NCI-H748 treated with DMSO at 0.1 percent for 48 hours (cell line): ENCODE measurements around the gene ITGB1.
"Not testable (repeated sequence)": the region's sequence is repeated elsewhere in the genome, so short reads cannot be mapped to it uniquely, and the experiment has no call there.

ENCODE experiments used
- DNase-seq: peaks from one replicate; lab custom pipeline; 2025; lab: John Stamatoyannopoulos, UW

ITGB1 gene

DNA sequence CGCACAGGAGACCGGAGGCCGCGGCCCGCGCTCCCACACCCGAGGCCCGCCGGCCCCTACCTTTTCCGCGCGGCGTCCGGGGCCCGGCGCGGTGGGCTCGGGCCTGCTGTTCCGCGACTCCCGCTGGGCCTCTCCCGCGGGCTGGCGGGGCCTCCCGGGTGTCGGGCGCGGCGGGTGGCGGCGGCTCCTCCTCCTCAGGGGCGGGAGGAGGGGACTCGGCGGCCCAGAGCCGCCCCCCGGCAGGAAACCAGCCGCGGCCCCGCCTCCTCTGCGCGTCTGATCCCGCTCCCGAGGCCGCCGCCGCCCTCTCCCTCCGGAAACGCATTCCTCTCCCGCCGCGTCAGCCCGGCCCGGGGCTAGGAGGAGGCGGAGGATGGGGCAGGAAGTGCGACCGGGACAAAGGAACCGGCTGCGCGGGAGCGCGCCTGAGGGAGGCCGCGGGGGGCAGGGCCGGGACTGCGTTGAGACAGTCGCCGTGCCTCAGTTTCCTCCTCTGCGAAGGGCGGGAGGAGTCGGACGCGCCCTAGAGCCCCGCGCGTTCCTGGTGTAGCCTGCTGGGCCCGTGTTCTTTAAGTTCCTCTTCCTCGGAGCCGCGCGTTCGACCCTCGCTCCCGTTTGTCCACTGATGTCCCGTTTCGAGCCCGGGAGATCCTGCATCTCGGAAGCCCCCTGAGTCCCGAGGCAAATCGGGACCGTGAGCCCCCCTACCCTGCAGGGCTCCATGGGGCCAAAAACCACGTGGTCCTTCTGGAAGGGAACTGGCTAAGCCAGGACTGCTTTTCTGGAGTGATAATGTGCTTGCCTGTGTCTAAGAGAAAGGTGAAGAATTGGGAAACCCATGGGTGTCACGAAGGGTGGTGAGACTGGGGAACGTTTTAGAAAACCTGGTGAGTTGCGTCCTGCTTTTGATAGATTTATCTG, at the start of gene ITGB1:
TSS of gene ITGB1 (minus strand) at position 146 of the 921 bp plus-strand sequence. CDS start 22,672 bp downstream, outside the sequence.
- peak; percentile 75 for DNase-seq

DNA sequence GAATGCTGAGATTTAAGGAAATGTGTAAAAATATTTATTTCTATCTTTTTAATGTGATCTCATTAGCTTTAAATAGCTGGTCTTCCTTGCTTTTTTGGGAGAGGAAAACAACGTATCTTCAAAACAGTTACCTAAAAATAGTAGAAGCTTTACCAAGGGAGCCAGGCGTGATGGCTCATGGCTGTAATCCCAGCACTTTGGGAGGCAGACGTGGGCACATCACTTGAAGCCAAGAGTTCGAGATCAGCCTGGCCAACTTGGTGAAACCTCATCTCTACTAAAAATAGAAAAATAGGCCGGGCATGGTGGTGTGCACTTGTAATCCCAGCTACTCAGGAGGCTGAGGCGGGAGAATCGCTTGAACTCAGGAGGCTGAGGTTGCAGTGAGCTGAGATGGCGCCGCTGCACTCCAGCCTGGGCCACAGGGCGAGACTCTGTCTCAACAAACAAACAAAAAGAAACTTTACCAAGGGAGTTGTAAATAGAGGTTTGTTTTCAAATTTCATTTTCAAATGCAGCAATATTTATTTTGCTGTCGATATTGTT, 48.4 kb upstream of the ITGB1 start:
- no peak for DNase-seq

DNA sequence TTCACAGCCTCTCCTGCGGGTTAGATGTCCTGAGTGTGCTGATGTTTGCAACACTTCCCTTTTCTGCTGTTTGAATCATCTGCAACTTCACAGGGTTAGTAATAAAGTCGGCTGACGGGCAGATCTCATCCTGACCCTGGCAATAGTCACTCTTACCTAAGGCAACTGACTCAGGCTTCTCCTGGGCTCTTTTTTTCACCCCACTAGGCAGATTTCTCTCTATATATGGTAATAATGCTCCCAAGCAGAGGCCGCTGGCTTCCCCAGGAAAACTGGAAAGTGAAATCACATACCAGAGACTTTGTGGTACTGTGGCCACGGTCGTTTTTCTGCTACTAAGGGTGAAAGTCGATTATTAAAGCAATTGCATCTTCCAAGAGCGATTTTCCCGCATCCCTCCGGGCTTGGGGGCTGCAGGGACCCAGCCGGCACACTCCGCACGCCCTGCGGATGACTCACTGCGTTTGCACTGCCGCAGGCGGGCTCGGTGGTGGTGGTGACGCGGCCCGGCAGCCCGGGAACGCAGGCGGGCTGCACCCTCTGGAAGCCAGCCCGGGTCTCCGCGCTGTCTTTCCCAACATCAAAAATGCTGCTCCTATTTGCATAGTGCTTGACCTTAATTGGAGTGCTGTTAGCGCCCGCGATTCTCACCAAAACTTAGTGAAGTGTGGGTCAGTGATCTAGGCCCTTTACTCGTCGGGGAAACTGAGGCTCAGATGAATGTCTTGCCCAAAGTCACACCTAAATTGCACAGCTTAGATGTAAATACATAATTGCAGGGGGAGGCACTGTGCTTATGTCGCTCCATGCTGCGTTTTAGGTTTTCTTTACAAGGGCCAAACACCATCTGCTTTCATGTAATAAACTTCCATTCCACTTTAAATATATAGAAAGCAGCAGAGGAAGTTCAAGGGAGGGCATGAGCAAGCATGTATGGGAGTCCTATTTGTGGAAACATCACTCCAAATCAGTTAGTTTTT, 47.6 kb upstream of the ITGB1 start:
- DNase-seq, result no peak

DNA sequence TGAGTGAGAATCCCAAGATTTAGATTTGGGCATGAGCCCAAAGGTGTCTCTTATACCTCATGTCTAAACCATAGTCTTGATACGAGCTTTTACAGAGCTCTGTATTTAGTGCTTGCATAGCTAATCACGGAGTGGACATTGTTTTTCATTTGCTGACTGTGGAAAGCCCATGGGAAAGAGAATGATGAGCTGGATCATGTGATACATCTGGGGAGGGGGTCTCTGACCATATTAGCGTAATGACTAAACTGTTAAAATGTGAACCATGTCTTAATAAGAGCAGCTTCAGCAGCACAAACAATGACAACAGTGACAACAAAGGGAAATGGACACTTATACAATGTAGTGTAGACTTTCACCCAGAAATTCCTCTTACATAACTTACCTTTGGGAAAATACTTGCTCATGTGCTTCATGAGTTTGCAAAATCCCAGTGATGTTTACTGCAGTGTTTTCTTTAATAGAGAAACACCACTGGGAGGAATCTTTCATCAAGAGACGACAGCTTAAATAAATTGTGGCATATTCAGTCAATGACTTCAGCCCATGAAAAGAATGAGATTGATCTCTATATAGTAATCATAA, 44.0 kb upstream of the ITGB1 start:
- no peak for DNase-seq

DNA sequence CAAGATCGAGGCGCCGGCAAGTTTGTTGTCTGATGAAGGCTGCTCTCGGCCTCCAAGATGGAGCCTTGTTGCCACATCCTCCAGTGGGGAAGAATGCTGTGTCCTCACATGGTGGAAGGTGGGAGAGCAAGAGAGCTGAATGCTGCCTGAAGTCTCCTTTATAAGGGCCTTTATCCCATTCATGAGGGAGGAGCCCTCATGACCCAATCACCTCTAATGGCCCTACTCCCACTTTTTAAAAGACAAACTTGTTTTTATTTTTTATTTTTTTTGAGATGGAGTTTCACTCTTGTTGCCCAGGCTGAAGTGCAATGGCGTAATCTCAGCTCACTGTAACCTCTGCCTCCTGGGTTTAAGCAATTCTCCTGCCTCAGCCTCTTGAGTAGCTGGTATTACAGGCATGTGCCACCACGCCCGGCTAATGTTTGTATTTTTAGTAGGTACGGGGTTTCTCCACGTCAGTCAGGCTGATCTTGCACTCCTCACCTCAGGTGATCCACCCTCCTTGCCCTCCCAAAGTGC, 40.1 kb upstream of the ITGB1 start:
- DNase-seq, result not testable (repeated sequence)

DNA sequence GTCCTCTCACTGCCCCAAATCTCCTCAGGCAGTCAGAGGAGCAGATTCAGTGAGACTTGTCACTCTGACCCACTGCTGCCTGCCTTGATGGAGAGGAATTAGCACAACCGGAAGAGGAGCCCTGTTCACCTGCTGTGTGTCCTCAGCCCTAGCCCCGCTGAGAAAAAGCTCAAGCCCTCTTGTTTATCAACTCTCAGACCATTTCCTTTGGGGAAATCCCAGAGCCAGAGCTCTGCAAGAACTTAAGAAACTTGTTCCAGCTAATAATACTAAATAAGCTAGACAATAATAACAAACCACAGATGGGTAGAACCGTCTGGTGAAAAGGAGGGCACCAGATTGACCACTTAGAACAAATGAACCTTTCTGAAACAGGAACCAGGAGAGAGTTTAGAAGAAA, 37.7 kb upstream of the ITGB1 start:
- no peak for DNase-seq

DNA sequence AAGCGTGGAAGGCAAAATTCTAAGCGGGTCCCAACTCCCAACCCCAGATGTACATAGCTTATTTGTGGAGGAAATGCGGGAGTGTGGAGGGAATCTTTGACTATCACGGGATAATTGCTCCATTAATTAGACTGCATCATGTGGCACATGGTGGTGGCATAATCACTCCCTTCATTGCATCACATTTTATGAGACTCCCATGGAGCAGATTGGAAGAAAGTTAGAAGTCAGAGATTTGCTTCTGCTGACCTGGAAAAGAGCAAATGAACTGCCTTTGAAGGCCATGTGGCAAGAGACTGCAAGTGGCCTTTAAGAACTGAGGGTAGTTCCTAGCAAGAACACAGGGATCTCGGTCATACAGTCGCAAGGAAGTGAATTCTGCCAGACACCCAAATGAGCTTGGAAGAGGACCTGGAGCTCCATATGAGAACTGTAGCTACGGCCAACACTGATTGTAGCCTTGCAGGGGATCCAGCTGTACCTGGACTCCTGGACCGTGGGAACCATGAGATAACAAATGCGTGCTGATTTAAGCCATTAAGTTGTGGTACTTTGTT, 37.1 kb upstream of the ITGB1 start:
- no peak for DNase-seq

DNA sequence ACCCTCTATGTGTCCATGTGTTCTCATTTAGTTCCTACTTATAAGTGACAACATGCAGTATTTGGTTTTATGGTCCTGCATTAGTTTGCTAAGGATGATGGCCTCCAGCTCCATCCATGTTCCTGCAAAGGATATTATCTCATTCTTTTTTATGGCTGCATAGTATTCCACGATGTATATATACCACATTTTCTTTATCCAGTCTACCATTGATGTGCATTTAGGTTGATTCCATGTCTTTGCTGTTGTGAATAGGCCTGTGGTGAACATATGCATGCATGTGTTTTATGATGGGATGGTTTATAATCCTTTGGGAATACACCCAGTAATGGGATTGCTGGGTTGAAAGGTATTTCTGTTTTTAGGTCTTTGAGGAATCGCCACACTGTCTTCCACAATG, 36.6 kb upstream of the ITGB1 start:
- not testable (repeated sequence) for DNase-seq

DNA sequence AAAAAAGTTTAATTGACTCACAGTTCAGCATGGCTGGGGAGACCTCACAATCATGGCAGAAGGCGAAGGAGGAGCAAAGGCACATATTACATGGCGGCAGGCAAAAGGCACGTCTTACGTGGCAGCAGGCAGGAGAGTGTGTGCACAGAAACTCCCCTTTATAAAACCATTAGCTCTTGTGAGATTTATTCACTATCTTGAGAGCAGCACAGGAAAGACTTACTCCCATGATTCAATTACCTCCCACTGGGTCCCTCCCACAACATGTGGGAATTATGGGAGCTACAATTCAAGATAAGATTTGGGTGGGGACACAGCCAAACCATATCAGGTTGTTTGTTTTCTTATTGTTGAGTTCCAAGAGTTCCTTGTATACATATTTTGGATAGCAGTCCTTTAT, 34.3 kb upstream of the ITGB1 start:
- not testable (repeated sequence) for DNase-seq

DNA sequence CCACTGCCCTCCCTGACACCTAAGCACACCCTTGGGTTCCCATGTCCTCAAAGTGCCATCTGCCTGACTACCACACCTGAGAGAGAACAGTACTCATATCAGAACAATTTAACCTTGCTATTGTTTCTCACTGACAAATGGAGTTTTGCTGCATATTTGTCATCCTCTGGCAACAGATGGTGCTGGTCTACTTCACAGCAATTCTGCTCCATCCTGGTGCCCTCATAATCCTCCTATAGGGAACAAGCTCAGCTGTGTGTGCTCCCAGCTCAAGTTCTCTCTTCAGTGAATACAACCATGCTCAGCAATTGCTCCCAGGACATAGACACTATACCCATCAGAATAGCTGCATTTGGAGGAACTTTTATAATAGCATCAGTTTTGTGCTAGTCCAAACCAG, 32.8 kb upstream of the ITGB1 start:
- DNase-seq, result no peak

DNA sequence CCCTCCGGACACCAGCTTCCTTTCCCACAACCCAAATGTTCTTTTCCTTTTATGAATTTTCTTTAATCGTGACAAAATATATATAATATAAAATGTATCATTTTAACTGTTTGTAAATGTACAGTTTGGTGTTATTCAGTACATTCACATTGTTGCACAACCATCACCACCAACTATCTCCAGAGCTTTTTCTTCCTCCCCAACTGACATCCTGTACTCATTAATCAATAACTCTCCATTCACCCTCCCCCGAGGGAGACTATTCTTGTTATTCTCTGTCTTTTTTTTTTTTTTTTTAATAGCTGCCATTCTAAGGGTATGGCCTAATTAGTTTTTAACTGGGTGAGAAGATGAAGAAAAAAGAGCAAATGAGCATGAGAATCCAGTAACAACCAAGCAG, 30.6 kb upstream of the ITGB1 start:
- DNase-seq, result no peak

DNA sequence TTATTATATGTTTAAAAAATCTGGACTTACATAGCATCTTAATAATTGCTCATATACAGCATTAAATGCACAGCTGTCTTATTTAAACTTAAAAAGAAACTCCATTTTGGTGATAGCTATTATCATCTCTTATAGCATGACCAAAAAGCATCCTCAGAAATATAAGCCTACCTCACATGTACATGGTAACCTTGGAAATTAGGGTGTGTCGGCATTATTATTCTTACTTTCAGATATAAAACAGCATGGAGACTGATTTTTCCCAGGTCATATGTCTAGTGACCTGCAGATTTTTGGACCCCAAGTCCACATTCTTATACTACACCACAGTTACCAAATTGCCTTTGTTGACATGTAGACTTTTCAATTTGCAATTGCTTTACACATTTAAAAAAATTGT, 29.1 kb upstream of the ITGB1 start:
- no peak for DNase-seq

DNA sequence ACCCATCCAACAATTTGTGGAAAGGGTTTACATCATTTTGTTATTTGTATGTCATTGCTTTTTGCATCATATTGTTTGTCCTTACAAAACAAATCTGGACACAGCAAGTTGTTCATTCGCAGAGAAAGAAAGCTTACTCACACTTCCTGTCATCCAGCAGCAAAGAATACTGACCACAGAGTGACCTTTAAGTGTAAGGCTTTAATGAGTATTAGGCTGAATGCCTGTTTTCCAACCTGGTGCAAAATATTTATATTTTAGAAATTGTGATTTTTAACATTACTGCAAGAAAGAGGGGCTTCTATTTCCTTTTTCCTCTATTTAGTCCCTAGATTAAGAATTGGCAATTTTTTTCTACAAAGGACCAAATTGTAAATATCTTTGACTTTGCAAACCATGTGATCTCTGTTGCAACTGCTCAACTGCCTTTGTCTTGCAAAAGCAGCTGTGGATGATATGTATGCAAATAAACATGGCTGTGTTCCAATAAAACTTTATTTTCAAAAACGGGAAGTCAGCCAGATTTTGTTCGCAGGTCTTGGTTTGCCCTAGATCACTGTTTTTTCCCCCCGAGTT, 27.8 kb upstream of the ITGB1 start:
- no peak for DNase-seq

DNA sequence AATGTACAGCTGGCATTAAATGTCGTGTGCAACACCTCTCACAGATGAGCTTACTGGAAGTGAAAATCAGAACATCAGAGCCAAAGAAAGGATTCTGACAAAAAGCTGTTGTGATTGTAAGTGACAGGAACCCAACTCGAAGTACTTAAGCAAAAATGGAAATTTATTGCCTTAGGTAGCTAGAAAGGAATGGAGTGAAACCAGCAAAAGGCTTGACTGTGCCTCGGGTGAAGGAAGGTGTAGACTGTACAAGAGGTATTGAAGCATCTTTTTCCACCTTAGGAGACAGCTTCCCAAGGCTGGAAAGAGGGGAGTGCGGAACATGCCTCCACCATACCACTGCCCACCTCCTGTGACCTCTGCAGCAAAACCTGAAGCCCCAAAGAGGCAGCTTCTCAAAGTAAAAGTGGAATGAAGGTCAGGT, 27.3 kb upstream of the ITGB1 start:
- no peak for DNase-seq

DNA sequence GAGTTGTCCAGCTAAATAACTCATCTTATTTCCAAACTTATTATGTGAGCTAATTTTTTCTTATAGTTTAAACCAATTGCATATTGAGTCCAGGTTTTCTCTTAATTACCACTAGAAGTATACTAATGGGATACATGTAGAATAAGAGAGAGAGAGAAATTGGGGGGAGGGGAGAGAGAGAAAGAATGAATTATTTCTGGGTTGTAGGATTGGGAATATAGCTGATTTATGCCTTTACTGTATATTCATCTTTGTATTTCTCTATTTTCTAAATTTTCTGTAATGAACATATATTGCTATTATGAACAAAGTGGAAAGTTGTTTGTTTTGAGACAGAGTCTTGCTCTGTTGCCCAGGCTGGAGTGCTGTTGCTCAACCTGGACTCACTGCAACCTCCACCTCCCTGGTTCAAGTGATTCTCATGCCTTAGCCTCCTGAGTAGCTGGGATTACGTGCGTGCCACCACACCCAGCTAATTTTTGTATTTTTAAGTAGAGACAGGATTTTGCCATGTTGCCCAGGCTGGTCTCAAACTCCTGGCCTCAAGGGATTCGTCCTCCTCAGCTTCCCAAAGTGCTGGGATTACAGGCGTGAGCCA, 26.1 kb upstream of the ITGB1 start:
- DNase-seq, result no peak

DNA sequence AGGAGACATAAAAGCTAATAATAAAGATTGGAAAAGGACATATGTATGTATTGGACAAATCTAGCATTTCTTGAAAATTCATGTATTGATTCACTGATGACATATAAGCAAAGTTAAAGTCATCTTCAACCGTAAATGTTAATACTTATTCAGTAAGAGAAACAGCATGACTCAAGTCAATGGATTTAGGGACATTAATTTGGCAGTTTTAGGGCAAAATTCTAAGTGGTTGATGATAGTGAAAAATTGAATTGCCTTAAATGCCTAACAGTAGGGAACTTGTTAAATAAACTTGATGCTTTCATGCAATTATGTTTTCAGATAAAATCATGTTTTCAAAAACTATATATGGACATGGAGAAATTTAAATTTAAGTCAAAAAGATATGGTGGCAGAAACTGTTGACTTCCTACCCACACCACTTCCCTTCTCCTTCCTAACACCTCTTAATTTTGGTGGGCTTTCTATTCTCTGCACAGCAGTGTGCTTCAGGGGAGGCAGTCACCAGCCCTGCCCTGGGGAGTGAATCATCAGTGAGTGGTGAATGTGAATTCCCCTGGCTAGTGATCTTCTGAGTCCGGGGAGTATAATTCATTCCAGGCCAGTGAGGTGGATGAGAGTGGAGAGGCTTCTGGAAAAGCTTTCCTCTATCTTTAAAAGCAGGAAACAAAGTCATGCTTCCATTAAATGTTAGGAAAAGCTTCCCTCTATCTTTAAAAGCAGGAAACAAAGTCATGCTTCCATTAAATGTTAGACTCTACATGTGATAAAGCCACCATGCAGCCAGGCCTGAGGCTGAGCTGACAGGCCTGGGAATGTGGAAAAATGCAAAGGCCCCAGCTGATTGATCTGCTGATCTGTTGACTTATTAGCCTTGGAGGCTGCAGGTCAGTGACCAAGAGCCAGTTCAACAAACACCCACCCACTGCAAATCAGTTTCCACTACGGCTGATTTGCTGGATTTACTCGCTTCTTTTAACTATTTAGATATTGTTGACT, 25.2 kb upstream of the ITGB1 start:
- DNase-seq, result no peak

DNA sequence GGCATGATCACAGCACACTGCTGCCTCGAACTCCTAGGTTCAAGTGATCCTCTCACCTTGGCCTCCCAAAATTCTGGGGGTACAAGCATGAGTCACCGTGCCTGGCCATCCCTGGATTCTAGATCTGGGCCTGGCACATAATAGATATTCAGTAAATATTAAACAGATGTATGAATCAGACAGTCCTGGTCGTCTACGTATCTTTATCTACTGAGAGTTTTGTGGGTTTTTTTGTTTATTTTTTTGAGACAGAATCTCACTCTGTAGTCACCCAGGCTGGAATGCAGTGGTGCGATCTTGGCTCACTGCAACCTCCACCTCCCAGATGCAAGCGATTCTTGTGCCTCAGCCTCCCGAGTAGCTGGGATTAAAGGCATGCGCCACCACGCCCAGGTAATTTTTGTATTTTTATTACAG, 24.3 kb upstream of the ITGB1 start:
- no peak for DNase-seq

DNA sequence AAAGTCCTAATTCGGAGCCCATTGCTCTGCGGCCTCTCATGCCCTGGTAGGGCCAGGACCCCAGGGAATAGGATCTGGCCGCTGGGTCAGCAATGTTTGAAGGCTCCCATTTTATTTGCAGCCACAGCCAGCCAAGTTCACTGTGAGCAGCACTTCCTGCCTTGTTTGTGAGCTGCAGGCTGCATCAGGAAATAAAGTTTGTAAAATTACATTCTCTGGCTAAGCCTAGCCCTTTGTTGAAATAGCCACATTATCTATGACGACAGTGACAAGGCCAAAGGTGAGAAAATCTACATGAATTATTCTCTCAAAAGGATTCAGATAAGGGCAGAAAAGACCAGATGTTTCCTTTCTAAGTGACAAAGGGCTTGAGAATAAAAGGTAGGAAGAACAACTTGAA, 23.7 kb upstream of the ITGB1 start:
- no peak for DNase-seq
